HCT116 (cell line): ENCODE measurements around the gene RAB27A. TPM values are rescaled to one million over a fixed set of nuclear protein-coding genes. Genes with fewer than 3 reads are reported as not detected.

ENCODE experiments used
- ATAC-seq: fragments of 200-7000 bp; cut with Tn5 transposase; 2 replicates; pipeline ENCODE4 v1.9.1; 2020; ENCODE audit warnings: mild to moderate bottlenecking, moderate library complexity
- BruUV-seq: library from RNA; stranded (reverse); fragments of 400-500 nt; replicated peaks from 2 replicates; lab custom pipeline; 2021; lab: Mats Ljungman, UMichigan
- CTCF ChIA-PET: fragments of 300-600 bp; sonication (Branson Sonifier 250); formaldehyde crosslinking; loops from one replicate; lab custom pipeline; 2021; ENCODE audit warnings: antibody characterized with exemption; lab: Charles Lee
- POLR2A ChIA-PET: fragments of 300-600, 350-600 bp; sonication (Branson Sonifier 250); formaldehyde crosslinking; loops from one replicate; lab custom pipeline; 2021; ENCODE audit warnings: antibody characterized with exemption; lab: Charles Lee
- RAD21 ChIA-PET, 2 experiments: fragments of 300-600 bp; sonication (Branson Sonifier 250); formaldehyde crosslinking; loops; one replicate each; lab custom pipeline; 2023; ENCODE audit warnings: low total read pairs in 2 of 2; ENCODE audit not compliant: uncharacterized antibody in 2 of 2, unreplicated experiment in 2 of 2, low non-redundant PET in 1 of 2; lab: Charles Lee
- DNase-seq: peaks from one replicate; pipeline ENCODE4 v3.0.0-alpha.2; 2010; ENCODE audit warnings: low read depth, low spot score
- H2AFZ ChIP-seq: fragments of 200-600 bp; shearing (Covaris generic), sonication (generic); 2 replicates; pipeline ENCODE4 v1.6.1; 2017; ENCODE audit warnings: low read depth, mixed run types, mixed read lengths, antibody characterized with exemption, low read length; ENCODE audit not compliant: poor library complexity, severe bottlenecking
- H3K27ac ChIP-seq: 2 replicates; pipeline ENCODE4 v1.5.1; 2012; ENCODE audit warnings: low read depth, low read length
- H3K27me3 ChIP-seq: fragments of 200-600 bp; sonication (generic); 2 replicates; pipeline ENCODE4 v1.6.1; 2016; ENCODE audit warnings: mixed run types, low read length, mixed read lengths; ENCODE audit not compliant: insufficient read depth
- H3K36me3 ChIP-seq, 2 experiments: fragments of 200-500 bp in 1 of 2; fragments of 200-600 bp in 1 of 2; sonication (Bioruptor generic) in 1 of 2; sonication (generic) in 1 of 2; 2 replicates each; pipeline versions ENCODE4 v1.5.1 to v1.6.1; 2014 to 2016; ENCODE audit warnings: low read length in 2 of 2, inconsistent platforms in 1 of 2, mixed read lengths in 1 of 2, mixed run types in 1 of 2; ENCODE audit not compliant: insufficient read depth in 2 of 2, control insufficient read depth in 1 of 2
- H3K4me1 ChIP-seq, 2 experiments: fragments of 200-600 bp in 1 of 2; sonication (generic) in 1 of 2; 2 replicates each; pipeline versions ENCODE4 v1.5.1 to v1.6.1; 2012 to 2017; ENCODE audit warnings: low read length in 2 of 2, inconsistent platforms in 1 of 2, mild to moderate bottlenecking in 1 of 2, mixed read lengths in 1 of 2, mixed run types in 1 of 2, moderate library complexity in 1 of 2; ENCODE audit not compliant: insufficient read depth in 2 of 2, control insufficient read depth in 1 of 2
- H3K4me2 ChIP-seq: fragments of 200-600 bp; sonication (generic); 2 replicates; pipeline ENCODE4 v1.6.1; 2017; ENCODE audit warnings: mixed run types, low read length, mixed read lengths
- H3K4me3 ChIP-seq, 2 experiments: fragments of 200-600 bp in 1 of 2; sonication (generic) in 1 of 2; replicated peaks in 1 of 2; 2 replicates each; pipeline ENCODE4 v1.5.1; 2011 to 2016; ENCODE audit warnings: low read length in 2 of 2, control low read depth in 1 of 2, low read depth in 1 of 2, mild to moderate bottlenecking in 1 of 2, mixed read lengths in 1 of 2, mixed run types in 1 of 2
- H3K79me2 ChIP-seq: fragments of 200-600 bp; sonication (generic); 2 replicates; pipeline ENCODE4 v1.6.1; 2017; ENCODE audit warnings: mild to moderate bottlenecking, mixed run types, low read length, moderate library complexity, mixed read lengths; ENCODE audit not compliant: insufficient read depth
- H3K9ac ChIP-seq: fragments of 200-600 bp; sonication (generic); 2 replicates; pipeline ENCODE4 v1.6.1; 2016; ENCODE audit warnings: low read length, mixed read lengths
- H3K9me2 ChIP-seq: fragments of 200-600 bp; sonication (generic), shearing (Covaris generic); 2 replicates; pipeline ENCODE4 v1.6.1; 2017; ENCODE audit warnings: mixed run types, mild to moderate bottlenecking, moderate library complexity; ENCODE audit not compliant: insufficient read depth
- H3K9me3 ChIP-seq, 2 experiments: fragments of 200-500 bp in 1 of 2; fragments of 200-600 bp in 1 of 2; sonication (Bioruptor generic) in 1 of 2; sonication (generic) in 1 of 2; 2 replicates each; pipeline ENCODE4 v1.6.1; 2014 to 2017; ENCODE audit warnings: low read length in 2 of 2, mixed read lengths in 2 of 2, inconsistent platforms in 1 of 2, low read depth in 1 of 2, mild to moderate bottlenecking in 1 of 2, mixed run types in 1 of 2, moderate library complexity in 1 of 2; ENCODE audit not compliant: control insufficient read depth in 1 of 2, insufficient read depth in 1 of 2
- H4K20me1 ChIP-seq: fragments of 200-600 bp; sonication (generic), shearing (Covaris generic); 2 replicates; pipeline ENCODE4 v1.6.1; 2017; ENCODE audit warnings: mixed run types, mild to moderate bottlenecking, moderate library complexity; ENCODE audit not compliant: insufficient read depth
- CBX3 ChIP-seq: IDR thresholded peaks from 2 replicates; pipeline ENCODE4 v1.6.1; 2012; ENCODE audit warnings: low read depth
- ELF1 ChIP-seq: IDR thresholded peaks from 2 replicates; pipeline ENCODE4 v1.6.1; 2012; ENCODE audit warnings: low read depth, borderline replicate concordance
- EZH2 ChIP-seq: fragments of 200-600 bp; sonication (generic); IDR thresholded peaks from 2 replicates; pipeline ENCODE4 v1.6.1; 2017; ENCODE audit warnings: antibody characterized with exemption, mixed run types
- EZH2phosphoT487 ChIP-seq: fragments of 200-600 bp; IDR thresholded peaks from 2 replicates; pipeline ENCODE4 v1.6.1; 2018; ENCODE audit warnings: antibody characterized with exemption, borderline replicate concordance
- FOSL1 ChIP-seq: IDR thresholded peaks from 2 replicates; pipeline ENCODE4 v1.6.1; 2012; ENCODE audit warnings: low read depth
- POLR2A ChIP-seq: IDR thresholded peaks from 2 replicates; pipeline ENCODE4 v1.7.0; 2011; ENCODE audit warnings: borderline replicate concordance; ENCODE audit not compliant: insufficient read depth, insufficient read length; ENCODE audit errors: extremely low read depth
- RAD21 ChIP-seq: IDR thresholded peaks from 2 replicates; pipeline ENCODE4 v1.6.1; 2012; ENCODE audit warnings: low read depth, mild to moderate bottlenecking
- TCF7L2 ChIP-seq: IDR thresholded peaks from 2 replicates; pipeline ENCODE4 v1.7.0; 2011; ENCODE audit warnings: borderline replicate concordance, inconsistent platforms; ENCODE audit not compliant: insufficient read depth, insufficient read length; ENCODE audit errors: extremely low read depth
- YY1 ChIP-seq: IDR thresholded peaks from 2 replicates; pipeline ENCODE4 v1.6.1; 2011; ENCODE audit warnings: low read length, low read depth, moderate library complexity, mild to moderate bottlenecking; ENCODE audit not compliant: insufficient replicate concordance; ENCODE audit errors: extremely low read depth
- ZFX ChIP-seq: fragments of 450-650 bp; IDR thresholded peaks from 2 replicates; pipeline ENCODE4 v1.6.1; 2017
- ZNF274 ChIP-seq: fragments of 200-500 bp; sonication (Bioruptor generic); IDR thresholded peaks from 2 replicates; pipeline ENCODE4 v1.6.1; 2014; ENCODE audit warnings: mild to moderate bottlenecking, low read depth, low read length, inconsistent platforms
- intact Hi-C: fragments of 100-400 bp; cut with micrococcal nuclease; formaldehyde crosslinking; loops from 2 replicates; pipeline ENCODE4 v1.10.0; 2022
- total RNA-seq: library from RNA; stranded (reverse); gene quantifications from one replicate; pipeline ENCODE4 v1.2.1, GENCODE V29; 2021; ENCODE audit not compliant: unreplicated experiment
- TF ChIP-seq, protein P1 (sequence below): IDR thresholded peaks from 2 replicates; pipeline ENCODE4 v1.6.1; 2012
- TF ChIP-seq, protein P2 (sequence below), 3 experiments: fragments of 200-600 bp in 1 of 3; sonication (generic) in 1 of 3; IDR thresholded peaks in 2 of 3; conservative IDR thresholded peaks in 1 of 3; 2 replicates each; pipeline ENCODE4 v1.5.1; 2012 to 2017; ENCODE audit warnings: low read depth in 2 of 3, low read length in 2 of 3, antibody characterized with exemption in 1 of 3, borderline replicate concordance in 1 of 3, control low read depth in 1 of 3, mild to moderate bottlenecking in 1 of 3, mixed read lengths in 1 of 3, mixed run types in 1 of 3, moderate library complexity in 1 of 3; ENCODE audit not compliant: insufficient read depth in 1 of 3

RAB27A gene
- total RNA-seq, 1 experiment from 2014 or later, result 8.8 TPM

DNA sequence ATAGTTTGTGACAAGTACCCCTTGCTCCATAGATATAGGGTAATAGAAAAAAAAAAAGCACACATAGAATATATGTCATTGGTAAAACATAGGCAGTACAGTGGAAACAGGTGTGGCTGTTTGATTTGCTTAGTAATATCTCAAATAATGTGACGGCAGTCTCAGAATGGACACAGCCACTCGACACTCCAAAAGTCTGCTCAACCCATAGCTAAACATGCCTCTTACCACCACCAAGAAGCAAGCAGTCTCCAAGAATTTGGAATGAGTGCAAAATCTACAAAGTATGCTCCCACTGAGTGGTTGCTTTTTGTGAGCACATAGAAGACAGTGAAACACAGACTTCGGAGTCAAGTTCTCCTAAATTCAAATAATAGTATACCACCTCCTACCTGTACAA, 43.0 kb downstream of the RAB27A start (continued):
- TF ChIP-seq, protein P1, sequence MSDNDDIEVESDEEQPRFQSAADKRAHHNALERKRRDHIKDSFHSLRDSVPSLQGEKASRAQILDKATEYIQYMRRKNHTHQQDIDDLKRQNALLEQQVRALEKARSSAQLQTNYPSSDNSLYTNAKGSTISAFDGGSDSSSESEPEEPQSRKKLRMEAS, result no peak
- TF ChIP-seq TCF7L2 (no peak), YY1 (no peak), RAD21 (no peak), ZFX (no peak), ELF1 (no peak), EZH2 (no peak), CBX3 (no peak), EZH2phosphoT487 (no peak)

DNA sequence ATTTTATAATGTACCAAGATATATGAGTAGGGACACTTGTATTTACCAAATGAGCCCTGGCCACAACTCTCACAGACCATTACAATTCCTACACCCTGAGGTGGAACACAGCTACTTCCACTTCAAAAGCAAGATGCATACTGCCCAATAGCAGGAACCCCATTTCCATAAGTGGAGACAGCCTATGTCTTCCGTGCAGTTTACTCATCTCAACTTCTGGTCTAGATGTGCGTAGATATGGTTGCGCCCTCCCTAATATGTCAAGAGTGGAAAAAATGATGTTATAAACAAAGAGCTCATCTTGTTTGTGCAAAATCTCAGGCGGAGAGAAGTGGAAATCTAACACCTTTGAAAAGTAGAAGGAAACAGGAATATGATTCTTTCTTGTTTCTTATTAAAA, 44.6 kb downstream of the RAB27A start:
- Histone ChIP-seq H3K27ac (no peak overlapping the region), H2AFZ (no peak overlapping the region), H3K4me2 (no peak overlapping the region), H3K4me3 (no peak overlapping the region), H3K79me2 (no peaks in the 10 kb centered on the region), H3K36me3 (no peaks in the 10 kb centered on the region), H3K4me1 (no peaks in the 10 kb centered on the region), H4K20me1 (no peaks in the 10 kb centered on the region), H3K27me3 (no peaks in the 10 kb centered on the region), H3K9ac (no peak overlapping the region), H3K9me3 (no peaks in the 10 kb centered on the region; a peak in 1 of 4 replicates), H3K9me2 (no peaks in the 10 kb centered on the region)
- intact Hi-C loops, result no loop called here
- ChIA-PET POLR2A (no interaction called here), RAD21 (no interaction called here), CTCF (no interaction called here)
- DNase-seq (no peak), ATAC-seq (no peak)
- no TSS peak for BruUV-seq
- no peak for TF ChIP-seq EZH2phosphoT487
- TF ChIP-seq FOSL1, result no peak
- no peak for TF ChIP-seq POLR2A
- TF ChIP-seq, protein P2, sequence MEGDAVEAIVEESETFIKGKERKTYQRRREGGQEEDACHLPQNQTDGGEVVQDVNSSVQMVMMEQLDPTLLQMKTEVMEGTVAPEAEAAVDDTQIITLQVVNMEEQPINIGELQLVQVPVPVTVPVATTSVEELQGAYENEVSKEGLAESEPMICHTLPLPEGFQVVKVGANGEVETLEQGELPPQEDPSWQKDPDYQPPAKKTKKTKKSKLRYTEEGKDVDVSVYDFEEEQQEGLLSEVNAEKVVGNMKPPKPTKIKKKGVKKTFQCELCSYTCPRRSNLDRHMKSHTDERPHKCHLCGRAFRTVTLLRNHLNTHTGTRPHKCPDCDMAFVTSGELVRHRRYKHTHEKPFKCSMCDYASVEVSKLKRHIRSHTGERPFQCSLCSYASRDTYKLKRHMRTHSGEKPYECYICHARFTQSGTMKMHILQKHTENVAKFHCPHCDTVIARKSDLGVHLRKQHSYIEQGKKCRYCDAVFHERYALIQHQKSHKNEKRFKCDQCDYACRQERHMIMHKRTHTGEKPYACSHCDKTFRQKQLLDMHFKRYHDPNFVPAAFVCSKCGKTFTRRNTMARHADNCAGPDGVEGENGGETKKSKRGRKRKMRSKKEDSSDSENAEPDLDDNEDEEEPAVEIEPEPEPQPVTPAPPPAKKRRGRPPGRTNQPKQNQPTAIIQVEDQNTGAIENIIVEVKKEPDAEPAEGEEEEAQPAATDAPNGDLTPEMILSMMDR (IDR thresholded peaks at IDR 0.05 in 2 of 3, conservative IDR thresholded peaks at IDR 0.05 in 1 of 3; ENCODE audit: borderline replicate concordance in 1 of 3, insufficient read depth in 1 of 3, low read depth in 2 of 3, low read length in 2 of 3), result no peak
- TF ChIP-seq ZNF274, result no peak
